MM.1S (cell line): ENCODE results near the gene DKKL1.

ENCODE experiments used
- CTCF ChIP-seq: fragments of 300-600 bp; sonication (generic); IDR thresholded peaks from 2 replicates; pipeline ENCODE4 v1.5.1; 2016; ENCODE audit warnings: antibody characterized with exemption, low read length, mixed read lengths
- EZH2 ChIP-seq: fragments of 300-600 bp; sonication (generic); optimal IDR thresholded peaks from 2 replicates; pipeline ENCODE3; 2017; ENCODE audit warnings: low read depth, mild to moderate bottlenecking, antibody characterized with exemption, low read length, mixed read lengths
- EZH2phosphoT487 ChIP-seq: fragments of 300-600 bp; sonication (generic); IDR thresholded peaks from 2 replicates; pipeline ENCODE4 v1.6.1; 2018; ENCODE audit warnings: antibody characterized with exemption, low read length

DNA sequence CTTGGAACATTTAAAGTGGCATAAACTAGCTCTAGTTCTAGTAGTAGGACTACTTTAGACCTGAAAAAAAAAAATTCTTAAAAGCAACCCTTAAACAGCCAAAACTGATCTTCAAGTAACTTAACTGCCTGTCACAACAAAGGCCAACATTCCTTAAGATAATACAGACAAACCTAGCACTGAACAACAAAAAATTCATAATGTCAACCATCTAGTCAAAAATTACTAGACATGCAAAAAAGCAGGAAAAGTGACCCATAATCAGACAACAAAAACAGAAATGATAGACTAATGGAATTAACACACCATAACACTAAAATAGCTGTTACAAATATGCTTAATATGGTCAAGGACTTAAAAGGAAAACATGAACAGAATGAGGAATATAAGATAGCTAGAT lies 45.4 kb upstream of the DKKL1 start:
- TF ChIP-seq CTCF (no peak), EZH2 (no peak), EZH2phosphoT487 (no peak)
